ENCODE results near the gene SMIM35. TPM values are rescaled to one million over a fixed set of nuclear protein-coding genes. Genes with fewer than 3 reads are reported as not detected.

SMIM35 gene
- total RNA-seq, 2 donors from 2014 or later: 0.08 TPM; not detected in 1

Other genes starting within 250 kb of the SMIM35 start
- gene FXYD6, start 210.3 kb downstream of the SMIM35 start, total RNA-seq: 10 to 100 TPM in 1 of 2 donors, 1 to 10 TPM in 1; 4.4 to 37.2 TPM
- under 1 TPM; 0.46 to 0.87 TPM for gene TMPRSS13, start 157.6 kb downstream of the SMIM35 start, total RNA-seq
- gene IL10RA, start 100.6 kb downstream of the SMIM35 start, total RNA-seq: 10 to 100 TPM in 1 of 2 donors, 1 to 10 TPM in 1; 4.4 to 19.0 TPM
- 100 to 1,000 TPM; 255 to 318 TPM for gene TMPRSS4, start 9.9 kb downstream of the SMIM35 start, total RNA-seq
- 1 to 10 TPM in 1 of 2 donors, under 1 TPM in 1; 0.67 to 1.6 TPM for gene SCN4B, start 65.9 kb upstream of the SMIM35 start, total RNA-seq
- under 1 TPM; 0.06 to 0.47 TPM for gene SCN2B, start 89.7 kb upstream of the SMIM35 start, total RNA-seq
- 1 to 10 TPM; 4.9 to 6.7 TPM for gene JAML, start 138.0 kb upstream of the SMIM35 start, total RNA-seq
- 10 to 100 TPM in 1 of 2 donors, 1 to 10 TPM in 1; 6.3 to 12.8 TPM for gene MPZL3, start 165.4 kb upstream of the SMIM35 start, total RNA-seq
- gene MPZL2, start 177.3 kb upstream of the SMIM35 start, total RNA-seq: 10 to 100 TPM; 62.1 to 84.7 TPM
- gene CD3E, start 217.8 kb upstream of the SMIM35 start, total RNA-seq: 1 to 10 TPM; 3.4 to 6.7 TPM

All from left colon (tissue), 2 donors.